ENCODE results near the gene TMC1.
"Not testable (repeated sequence)": the region's sequence is repeated elsewhere in the genome, so short reads cannot be mapped to it uniquely, and the experiment has no call there.

Gene TMC1

DNA sequence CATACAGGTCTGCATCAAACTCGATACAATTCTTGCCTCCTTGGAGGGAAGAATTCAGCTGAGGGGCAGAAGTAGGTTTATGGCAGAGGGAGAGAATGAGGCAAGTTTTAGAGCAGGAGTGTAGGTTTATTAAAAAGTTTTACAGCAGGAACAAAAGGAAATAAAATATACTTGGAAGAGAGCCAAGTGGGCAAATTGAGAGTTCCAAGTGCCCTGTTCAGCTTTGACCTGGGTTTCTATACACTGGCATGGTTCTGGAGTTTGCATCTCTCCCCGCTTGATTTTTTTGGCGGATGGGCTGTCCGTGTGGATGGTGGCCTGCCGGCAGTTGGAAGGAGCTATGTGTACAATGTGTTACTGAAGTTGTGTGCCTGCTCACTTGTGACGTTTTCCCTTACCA, 315.4 kb downstream of the TMC1 start:
- DNase-seq (ENCODE audit: low read depth): no peak
- H3K4me3 ChIP-seq (ENCODE audit: low read depth, low read length): no peak overlapping the region
- TF ChIP-seq POLR2A (IDR thresholded peaks at IDR 0.05; ENCODE audit: extremely low read depth, insufficient read length) (no peak), MYC (IDR thresholded peaks at IDR 0.05; ENCODE audit: low read depth, low read length) (no peak)
- TF ChIP-seq, protein P1, sequence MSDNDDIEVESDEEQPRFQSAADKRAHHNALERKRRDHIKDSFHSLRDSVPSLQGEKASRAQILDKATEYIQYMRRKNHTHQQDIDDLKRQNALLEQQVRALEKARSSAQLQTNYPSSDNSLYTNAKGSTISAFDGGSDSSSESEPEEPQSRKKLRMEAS (IDR thresholded peaks at IDR 0.05; ENCODE audit: low read depth, low read length): no peak
- TF ChIP-seq, protein P2, sequence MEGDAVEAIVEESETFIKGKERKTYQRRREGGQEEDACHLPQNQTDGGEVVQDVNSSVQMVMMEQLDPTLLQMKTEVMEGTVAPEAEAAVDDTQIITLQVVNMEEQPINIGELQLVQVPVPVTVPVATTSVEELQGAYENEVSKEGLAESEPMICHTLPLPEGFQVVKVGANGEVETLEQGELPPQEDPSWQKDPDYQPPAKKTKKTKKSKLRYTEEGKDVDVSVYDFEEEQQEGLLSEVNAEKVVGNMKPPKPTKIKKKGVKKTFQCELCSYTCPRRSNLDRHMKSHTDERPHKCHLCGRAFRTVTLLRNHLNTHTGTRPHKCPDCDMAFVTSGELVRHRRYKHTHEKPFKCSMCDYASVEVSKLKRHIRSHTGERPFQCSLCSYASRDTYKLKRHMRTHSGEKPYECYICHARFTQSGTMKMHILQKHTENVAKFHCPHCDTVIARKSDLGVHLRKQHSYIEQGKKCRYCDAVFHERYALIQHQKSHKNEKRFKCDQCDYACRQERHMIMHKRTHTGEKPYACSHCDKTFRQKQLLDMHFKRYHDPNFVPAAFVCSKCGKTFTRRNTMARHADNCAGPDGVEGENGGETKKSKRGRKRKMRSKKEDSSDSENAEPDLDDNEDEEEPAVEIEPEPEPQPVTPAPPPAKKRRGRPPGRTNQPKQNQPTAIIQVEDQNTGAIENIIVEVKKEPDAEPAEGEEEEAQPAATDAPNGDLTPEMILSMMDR (IDR thresholded peaks at IDR 0.05; ENCODE audit: low read depth, low read length): no peak

DNA sequence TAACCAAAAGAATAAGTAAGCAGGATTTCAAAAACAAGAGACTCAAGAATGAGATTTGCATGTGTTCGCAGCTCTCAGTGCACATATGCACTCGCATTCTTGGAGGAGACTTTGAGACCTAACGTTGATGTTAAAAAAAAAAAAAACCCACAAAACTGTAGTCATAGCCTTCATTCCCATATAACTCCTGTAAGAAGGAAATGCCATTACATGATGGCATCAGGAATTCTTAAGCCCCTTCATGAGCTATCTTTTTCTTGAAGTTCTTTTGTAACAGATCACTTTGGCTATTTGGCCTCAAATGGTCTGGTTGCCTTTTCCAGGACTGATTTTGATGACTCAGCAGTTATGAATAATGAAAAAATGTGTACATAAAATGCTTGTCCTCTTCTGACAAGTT, 317.7 kb downstream of the TMC1 start:
- DNase-seq (ENCODE audit: low read depth): no peak
- TF ChIP-seq POLR2A (IDR thresholded peaks at IDR 0.05; ENCODE audit: extremely low read depth, insufficient read length): no peak
- TF ChIP-seq, protein P1 (IDR thresholded peaks at IDR 0.05; ENCODE audit: low read depth, low read length): no peak
- no peak for TF ChIP-seq MYC (IDR thresholded peaks at IDR 0.05; ENCODE audit: low read depth, low read length)
- TF ChIP-seq, protein P2 (IDR thresholded peaks at IDR 0.05; ENCODE audit: low read depth, low read length): no peak
- H3K4me3 ChIP-seq (ENCODE audit: low read depth, low read length): no peak overlapping the region

DNA sequence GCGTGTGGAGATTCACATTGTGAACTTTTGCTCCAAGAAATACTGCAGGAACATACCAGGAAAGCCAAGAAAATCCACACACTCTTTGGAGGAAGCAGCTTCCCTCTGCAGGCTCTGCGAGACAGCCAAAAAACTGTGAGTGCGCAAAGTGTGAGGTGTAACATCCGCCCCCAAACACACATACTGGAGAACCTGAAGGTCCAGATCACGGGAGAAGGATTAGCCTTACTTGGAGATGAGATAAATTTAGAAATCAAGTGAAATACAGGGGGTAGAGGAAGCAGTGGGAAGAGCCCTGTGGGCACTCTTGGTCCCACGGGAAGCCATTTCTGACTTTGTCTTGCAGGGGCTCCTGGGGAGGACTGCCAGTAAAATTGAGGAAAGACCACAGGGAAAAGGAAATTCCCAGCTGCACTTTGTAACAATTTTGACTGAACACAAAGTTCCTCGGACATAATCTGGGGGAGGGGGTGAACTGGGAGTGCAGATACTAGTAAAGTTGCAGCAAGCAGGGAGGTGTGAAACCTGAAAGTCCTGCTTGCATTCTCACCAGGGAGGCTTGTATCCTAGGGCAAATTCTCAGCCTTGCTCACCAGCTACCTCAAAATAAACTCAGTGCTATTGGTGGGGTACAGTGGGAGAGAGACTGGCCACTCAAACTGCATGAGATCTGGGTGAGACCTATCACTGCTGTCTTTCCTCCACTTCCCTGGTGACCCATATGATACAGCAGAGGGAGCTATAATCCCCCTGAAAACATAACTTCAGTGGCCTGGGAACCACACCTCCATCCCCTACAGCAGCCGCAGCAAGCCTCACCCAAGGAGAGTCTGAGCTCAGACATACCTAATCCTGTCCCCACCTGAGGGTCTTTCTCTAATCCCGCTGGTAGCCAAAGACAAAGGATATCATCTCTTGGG, 322.4 kb downstream of the TMC1 start:
- TF ChIP-seq POLR2A (IDR thresholded peaks at IDR 0.05; ENCODE audit: extremely low read depth, insufficient read length) (no peak), MYC (IDR thresholded peaks at IDR 0.05; ENCODE audit: low read depth, low read length) (no peak)
- TF ChIP-seq, protein P2 (IDR thresholded peaks at IDR 0.05; ENCODE audit: low read depth, low read length): no peak
- TF ChIP-seq, protein P1 (IDR thresholded peaks at IDR 0.05; ENCODE audit: low read depth, low read length): no peak
- H3K4me3 ChIP-seq (ENCODE audit: low read depth, low read length): no peak overlapping the region
- DNase-seq (ENCODE audit: low read depth): no peak

DNA sequence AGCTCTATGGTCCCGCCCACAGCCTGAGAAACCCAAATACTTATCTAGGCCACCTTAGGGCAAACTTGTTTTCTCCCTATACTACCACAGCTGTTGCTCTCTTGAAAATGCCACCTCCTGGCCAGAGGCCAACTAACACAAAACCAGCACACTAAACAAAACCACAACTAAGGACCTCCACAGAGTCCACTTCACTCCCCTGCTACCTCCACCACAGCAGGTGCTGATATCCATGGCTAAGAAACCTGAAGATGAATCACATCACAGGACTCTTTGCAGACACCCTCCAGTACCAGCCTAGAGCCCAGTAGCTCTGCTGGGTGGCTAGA, 323.0 kb downstream of the TMC1 start:
- TF ChIP-seq, protein P1 (IDR thresholded peaks at IDR 0.05; ENCODE audit: low read depth, low read length): no peak
- TF ChIP-seq, protein P2 (IDR thresholded peaks at IDR 0.05; ENCODE audit: low read depth, low read length): no peak
- TF ChIP-seq MYC (IDR thresholded peaks at IDR 0.05; ENCODE audit: low read depth, low read length) (no peak), POLR2A (IDR thresholded peaks at IDR 0.05; ENCODE audit: extremely low read depth, insufficient read length) (no peak)
- no peak for DNase-seq (ENCODE audit: low read depth)
- H3K4me3 ChIP-seq (ENCODE audit: low read depth, low read length): no peak overlapping the region

DNA sequence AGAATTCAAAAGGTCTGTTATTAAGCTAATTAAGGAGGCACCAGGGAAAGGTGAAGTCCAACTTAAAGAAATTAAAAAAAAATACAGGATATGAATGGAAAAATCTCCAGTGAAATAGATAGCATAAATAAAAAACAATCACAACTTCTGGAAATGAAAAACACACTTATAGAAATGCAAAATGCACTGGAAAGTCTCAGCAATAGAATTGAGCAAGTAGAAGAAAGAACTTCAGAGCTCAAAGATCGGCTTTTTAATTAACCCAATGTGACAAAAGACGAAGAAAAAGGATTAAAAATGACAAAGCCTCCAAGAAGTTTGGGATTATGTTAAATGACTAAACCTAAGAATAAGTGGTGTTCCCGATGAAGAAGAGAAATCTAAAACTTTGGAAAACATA, 323.6 kb downstream of the TMC1 start:
- H3K4me3 ChIP-seq (ENCODE audit: low read depth, low read length); DNase-seq (ENCODE audit: low read depth): not testable (repeated sequence)

DNA sequence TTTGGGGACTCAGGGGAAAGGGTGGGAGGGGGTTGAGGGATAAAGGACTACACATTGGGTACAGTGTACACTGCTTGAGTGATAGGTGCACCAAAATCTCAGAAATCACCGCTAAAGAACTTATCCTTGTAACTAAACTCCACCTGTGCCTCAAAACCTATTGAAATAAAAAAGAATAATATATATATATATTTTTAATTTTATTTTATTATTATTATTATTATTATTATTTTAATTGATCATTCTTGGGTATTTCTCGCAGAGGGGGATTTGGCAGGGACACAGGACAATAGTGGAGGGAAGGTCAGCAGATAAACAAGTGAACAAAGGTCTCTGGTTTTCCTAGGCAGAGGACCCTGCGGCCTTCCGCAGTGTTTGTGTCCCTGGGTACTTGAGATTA, 328.8 kb downstream of the TMC1 start:
- not testable (repeated sequence) for DNase-seq (ENCODE audit: low read depth); H3K4me3 ChIP-seq (ENCODE audit: low read depth, low read length)

DNA sequence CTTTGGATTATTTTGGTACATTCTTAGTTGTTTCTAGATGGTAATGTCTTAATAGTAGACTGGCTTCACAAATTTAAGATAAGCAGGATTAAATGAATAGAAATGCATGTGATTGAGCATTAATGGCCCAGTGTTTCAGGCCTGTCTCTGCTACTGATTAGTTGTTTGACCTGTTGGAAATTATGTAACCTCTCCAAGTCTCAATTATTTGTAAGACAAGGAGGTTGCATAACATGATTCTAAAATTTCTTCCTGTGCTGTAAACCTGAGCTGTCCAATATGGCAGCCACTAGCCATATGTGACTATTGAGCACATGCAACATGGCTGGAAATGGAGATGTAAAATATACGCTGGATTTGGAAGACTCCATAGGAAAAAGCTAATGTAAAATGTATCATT, 333.9 kb downstream of the TMC1 start:
- TF ChIP-seq, protein P2 (IDR thresholded peaks at IDR 0.05; ENCODE audit: low read depth, low read length): no peak
- TF ChIP-seq POLR2A (IDR thresholded peaks at IDR 0.05; ENCODE audit: extremely low read depth, insufficient read length) (no peak), MYC (IDR thresholded peaks at IDR 0.05; ENCODE audit: low read depth, low read length) (no peak)
- TF ChIP-seq, protein P1 (IDR thresholded peaks at IDR 0.05; ENCODE audit: low read depth, low read length): no peak
- H3K4me3 ChIP-seq (ENCODE audit: low read depth, low read length): no peak overlapping the region
- DNase-seq (ENCODE audit: low read depth): no peak

Measured in NB4 (cell line).